Measurements from ENCODE around the gene DPH3.
A peak's percentile ranks its signal among the peaks of the same experiment; 100 is the strongest.

The DPH3 gene

DNA sequence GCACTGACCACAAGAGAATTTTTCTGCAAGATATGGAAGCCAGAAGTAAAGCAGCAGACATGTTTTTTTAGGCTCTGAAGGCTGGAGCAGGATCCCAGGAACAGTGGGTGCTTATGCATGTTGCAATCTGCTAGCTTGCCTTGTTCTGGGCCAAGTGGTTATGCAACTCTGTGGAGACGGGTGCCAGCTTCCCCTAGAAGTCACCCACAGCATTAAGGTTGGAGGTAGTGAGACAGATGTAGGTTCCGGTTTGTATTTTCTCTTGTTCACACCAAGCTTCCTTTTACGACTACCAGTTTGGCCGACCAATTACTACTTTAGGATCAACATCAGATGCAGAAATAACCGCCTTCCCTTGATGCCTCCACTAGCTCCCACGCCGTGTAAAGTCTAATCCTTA is 11.1 kb downstream of the DPH3 start:
- peak; percentile 93 to 94 for DNase-seq

GRCh38 chr3:16252988-16253387 is 11.8 kb downstream of the DPH3 start:
- DNase-seq, result no peak

- no peak for DNase-seq
Observed at GRCh38 chr3:16252243-16252978, 12.3 kb downstream of the DPH3 start.

DNA sequence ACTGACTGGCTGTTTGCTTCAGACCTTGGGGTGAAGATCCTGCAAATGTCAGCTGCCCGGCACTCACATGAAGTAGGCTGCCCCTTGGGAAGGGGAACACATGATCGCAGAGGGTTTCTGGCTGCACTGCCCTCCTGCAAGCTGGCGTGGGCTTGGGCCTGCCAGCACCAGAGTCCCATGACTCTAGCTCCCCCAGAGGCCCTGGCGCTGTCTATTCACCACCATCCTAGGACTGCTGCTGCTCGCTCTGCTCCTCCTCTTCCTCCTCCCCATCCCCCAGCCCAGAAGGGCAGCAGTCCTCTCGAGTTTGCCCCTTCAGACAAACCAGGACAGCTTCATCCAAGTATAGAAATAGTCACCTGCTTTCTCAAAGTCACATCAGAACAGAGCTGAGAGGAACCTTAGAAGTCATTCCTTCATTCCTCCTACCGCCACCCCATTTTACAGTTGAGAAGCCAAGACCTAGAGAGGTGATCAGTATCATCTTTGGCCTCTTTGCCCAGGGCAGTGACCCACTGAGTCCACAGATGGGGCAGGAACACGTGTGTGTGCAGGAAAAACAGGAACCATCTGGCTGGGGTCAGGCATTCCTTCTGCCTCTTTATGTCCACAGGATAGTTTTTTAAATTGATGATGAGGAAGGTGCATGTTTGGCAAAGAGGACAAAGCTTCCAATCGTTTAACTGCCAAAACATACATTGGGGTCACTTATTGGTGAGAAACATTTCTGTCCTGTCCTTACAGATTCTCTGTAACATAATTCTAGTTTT is 13.2 kb downstream of the DPH3 start:
- peak; percentile 6 to 27 for DNase-seq

DNA sequence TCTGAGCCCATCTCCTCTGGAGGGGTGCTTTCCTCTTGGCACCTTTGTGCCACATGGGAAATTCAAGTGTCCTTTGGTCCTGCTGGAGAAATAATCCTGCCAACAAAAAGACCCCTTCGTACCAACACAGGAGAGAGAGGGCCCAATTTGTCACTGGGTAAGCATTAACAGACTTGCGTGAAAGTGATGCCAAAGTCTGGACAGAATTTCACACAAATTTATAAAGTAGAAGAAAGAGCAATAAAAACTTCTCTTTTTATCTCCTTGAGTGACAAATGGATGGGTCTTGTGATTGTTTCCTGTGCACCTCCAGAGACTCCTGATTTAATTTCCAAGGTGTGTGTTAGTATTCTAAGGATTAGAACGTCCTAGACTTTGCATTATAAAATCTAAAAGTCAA is 14.9 kb downstream of the DPH3 start:
- no peak for DNase-seq

DNA sequence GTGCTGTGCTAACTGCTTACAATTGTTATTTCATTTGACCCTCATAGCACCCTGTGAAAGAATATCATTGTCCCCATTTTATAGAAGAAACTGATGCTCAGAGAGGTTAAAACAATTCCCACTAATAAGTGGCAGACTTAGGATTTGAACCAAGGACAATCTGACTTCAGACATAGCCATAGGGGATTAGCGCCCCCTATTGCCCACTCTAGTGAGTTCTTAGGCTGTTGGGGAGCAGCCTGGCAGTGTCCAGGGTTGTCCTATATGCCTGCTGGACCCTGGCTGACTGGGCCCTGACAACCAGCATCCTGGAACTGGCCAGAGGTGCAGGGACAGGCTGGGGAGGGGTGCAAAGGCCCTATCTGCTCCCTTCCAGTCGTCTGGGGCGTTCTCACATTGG is 15.4 kb downstream of the DPH3 start:
- DNase-seq, result peak; percentile 18 to 39

GRCh38 chr3:16248556-16248955 is 16.2 kb downstream of the DPH3 start:
- no peak for DNase-seq

DNA sequence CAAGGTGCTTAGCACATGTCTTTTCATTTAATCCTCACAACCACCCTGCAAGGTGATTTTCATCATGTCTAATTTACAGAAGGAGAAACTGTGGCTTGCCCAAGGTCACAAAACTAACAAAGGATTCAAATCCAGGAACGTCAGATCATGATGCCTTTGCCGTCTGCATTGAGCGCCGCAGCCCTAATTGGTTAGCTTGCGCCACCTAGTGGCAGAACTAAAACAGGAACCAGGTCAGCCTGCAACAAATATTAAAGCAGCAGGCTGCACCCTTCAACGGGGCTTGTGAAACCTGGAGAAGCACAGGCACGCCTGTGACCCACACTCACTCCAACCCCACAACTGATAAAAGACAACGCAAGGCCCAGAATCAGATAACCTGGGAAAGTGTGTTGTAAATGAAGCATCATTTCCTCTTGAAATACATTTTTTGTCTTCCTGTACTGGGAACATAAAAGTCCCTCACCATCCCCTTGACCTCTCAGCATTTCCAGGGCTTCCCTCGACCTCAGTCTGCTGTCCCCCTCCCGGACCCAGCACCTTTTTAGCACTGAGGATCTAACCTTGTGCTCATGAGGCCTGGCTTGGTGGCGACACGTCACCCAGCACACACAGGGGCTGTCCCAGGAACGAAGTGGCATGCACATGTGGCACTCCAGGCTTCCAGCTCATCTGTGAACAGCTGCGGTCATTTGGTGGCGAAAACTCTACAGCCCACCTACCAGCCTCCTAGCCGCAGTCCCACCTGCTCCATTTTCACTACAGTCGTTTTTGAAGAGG is 17.3 kb downstream of the DPH3 start:
- peak; percentile 88 to 90 for DNase-seq

GRCh38 chr3:16245609-16246008 is 19.1 kb downstream of the DPH3 start:
- no peak for DNase-seq

- DNase-seq, result no peak
Observed at GRCh38 chr3:16243706-16244490, 20.8 kb downstream of the DPH3 start.

GRCh38 chr3:16242177-16242576 is 22.6 kb downstream of the DPH3 start:
- DNase-seq, result no peak

DNA sequence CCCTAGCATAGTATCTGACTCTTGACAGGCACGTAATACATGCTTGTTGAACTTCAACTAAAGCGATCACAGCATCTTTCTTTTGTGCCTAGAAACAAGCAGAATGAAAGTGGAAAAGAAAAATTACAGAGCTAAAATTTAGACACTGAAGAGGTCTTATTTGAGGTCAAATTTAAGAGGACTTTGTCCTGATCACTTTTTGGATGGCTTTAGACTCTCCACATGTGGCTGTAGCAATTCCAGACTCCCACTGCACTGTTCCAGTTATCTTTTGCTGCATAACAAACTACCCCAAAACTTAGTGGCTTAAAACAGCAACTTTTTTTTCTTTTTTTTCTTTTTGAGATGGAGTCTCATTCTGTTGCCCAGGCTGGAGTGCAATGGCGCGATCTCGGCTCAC is 23.5 kb downstream of the DPH3 start:
- no peak for DNase-seq

GRCh38 chr3:16240229-16241023 is 24.3 kb downstream of the DPH3 start:
- peak; percentile 76 to 91 for DNase-seq

DNA sequence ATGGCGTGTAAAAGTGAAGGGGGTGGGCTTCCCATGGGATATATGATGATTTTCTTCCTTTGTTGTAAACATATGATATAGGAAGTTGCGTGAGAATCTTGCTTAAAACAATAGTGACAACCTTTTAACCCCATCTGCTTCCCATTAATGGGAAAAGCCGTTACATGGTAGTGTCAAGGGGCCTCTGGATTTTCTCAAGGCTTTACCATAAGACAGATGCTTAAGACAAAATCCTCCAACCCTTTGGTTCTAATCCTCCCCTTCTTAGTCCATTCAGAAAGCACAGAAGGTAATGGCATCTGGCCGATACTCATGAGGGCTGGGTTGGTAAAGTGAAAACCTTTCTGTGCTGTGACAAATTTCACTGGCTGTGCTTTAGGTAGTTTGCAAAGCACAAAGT is 25.0 kb downstream of the DPH3 start:
- DNase-seq, result no peak

DNA sequence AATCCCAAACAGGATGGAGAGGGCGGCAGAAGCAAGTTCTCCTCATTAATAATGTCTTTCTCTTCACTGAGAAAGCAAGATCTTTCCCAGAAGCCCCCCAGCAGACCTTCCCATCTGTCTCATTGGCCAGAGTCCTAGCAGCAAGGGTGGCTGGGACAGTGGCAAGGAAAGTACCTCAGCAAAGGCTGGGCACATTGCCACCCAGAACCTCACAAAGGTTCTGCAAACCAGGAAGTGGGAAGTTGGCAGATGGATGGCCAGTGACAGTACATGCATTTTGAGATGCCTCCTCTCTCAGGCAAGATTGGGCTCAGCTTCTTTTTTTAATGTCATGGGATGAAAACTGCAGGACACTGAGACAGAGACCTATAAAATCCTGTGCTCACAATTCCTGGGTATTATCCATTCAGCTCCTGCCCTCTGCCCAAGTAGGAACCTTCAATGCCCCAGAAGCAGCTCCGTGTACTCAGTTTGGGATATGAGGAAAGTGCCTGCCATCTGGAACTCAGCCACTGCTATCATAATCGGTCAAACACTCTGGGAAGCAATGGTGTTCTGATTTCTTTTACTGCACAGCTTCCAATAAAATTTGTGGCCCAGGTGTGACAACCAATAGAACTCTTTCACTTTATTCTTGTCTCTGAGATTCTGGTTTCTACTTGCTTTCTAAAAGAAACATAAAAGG is 25.5 kb downstream of the DPH3 start:
- DNase-seq, result peak in 1 of 2 donors; percentile 35

DNA sequence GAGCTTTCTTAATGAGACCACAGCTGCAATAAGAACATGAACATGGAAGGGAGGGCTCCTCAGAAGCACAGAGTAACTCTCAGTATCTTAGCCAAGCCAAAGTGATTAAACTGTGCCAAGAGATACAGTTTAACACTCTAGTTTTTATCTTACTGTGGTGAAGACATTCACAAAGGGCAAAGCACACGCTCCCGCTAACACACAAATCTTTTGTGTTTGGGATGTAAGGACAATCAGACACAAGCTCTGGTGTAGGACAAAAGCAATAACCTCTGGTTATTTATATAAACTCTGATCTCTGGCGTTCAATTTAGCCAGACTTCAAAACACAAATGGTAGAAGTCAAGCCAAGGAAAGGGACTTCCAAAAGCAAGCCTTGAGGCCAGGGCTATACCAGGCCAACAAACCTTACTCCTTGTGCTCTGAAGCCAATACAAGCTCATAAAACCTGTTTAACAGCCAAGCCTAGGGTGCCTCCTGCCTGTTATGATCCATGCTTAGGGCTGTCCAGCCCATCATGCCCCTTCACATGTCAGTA is 27.8 kb downstream of the DPH3 start:
- DNase-seq, result no peak

DNA sequence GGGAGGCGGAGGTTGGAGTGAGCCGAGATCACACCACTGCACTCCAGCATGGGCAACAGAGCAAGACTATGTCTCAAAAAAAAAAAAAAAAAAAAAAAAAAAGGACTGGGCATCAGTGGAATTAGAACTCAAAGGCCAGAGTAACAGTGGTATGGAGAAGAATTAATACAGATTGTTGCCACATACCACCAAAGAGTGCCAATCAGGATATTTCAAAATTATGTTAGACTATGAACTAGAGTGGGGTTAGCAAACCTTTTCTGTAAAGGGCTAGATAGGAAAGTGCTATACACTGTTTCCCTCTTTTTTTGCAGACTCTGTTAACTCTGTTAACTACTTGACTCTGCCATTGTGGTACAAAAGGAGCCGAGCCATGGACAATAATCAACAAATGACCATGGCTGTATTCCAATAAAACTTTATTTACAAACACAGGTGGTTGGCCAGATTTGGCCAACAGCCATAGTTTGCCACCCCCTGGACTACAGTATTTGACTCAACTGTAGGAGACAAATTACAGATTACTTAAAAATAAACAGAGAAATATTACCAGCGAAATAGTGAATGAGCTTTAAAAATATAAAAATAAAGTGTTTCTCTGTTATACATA is 28.6 kb downstream of the DPH3 start:
- no peak for DNase-seq

DNA sequence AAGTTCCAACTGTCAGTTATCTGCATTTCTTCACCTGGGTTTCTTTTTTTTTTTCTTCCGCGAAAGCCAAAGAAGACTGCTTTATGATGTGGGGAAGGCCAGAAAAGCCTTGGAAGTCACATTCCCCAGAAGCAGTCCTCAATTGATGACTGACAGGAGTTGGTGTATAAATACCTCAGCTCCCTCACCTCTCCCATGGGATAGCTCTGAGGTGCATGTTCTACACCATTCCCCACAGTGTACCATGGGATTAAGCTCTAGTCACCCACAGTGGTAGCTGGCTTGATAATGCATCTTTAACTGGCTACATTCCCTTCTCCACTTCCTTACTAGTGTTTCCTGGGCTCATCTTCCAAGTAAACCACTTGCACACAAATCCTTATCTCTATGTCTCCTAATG is 30.5 kb downstream of the DPH3 start:
- DNase-seq, result no peak

DNA sequence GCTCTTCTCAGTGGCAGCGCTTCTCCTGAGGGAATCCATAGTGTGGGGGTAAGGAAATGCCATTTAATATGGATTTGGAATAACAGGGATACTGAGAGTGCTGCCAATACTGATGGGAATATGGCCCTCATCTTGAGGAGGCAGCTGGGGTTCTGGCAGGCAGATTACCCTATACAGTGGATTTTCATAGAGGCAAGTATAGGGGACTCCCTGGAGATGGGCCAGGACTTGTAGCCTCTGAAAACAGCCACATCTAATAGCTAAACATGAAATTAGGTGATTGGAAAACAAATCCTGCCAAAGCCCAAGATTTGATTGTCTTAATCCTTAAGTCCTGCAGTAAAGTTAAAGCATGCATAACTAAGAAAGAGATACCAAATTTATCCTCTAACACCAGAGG is 30.9 kb downstream of the DPH3 start:
- DNase-seq, result no peak

DNA sequence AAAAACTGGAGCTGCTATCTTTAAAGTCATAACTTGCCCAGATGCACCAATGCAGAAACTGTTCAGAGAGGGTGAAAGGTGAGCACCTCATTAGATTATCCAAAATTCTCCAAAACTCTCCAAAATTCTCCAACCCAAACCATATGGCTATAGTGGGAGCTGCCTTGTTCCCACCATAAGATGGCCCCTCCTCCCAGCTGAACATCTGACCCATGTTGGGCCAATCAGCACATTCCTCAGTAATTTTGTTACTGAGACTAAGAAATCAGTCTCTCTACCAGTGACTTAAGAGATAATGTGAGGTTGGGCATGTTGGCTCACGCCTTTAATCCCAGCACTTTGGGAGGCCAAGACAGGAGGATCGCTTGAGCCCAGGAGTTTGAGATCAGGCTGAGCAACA is 32.8 kb downstream of the DPH3 start:
- DNase-seq, result no peak

Measured in inflammatory macrophage (primary cell).